H1 (cell line): ENCODE results near the gene MDH1. TPM values are rescaled to one million over a fixed set of nuclear protein-coding genes. Genes with fewer than 3 reads are reported as not detected.
"Not testable (repeated sequence)": the region's sequence is repeated elsewhere in the genome, so short reads cannot be mapped to it uniquely, and the experiment has no call there.

Source experiments
- CTCF ChIA-PET: fragments of 300-600 bp; sonication (Branson Sonifier 250); formaldehyde crosslinking; loops from one replicate; lab custom pipeline; 2021; ENCODE audit not compliant: partially characterized antibody; lab: Charles Lee
- POLR2A ChIA-PET: fragments of 300-600 bp; sonication (Branson Sonifier 250); formaldehyde crosslinking; loops from one replicate; lab custom pipeline; 2021; ENCODE audit warnings: inconsistent platforms; ENCODE audit not compliant: partially characterized antibody; lab: Charles Lee
- DNase-seq, 2 experiments: peaks; one replicate each; pipeline versions ENCODE4 v3.0.0 to v3.0.0-alpha.2; 2010 to 2022; ENCODE audit warnings: low spot score in 2 of 2, low read depth in 1 of 2, mixed read lengths in 1 of 2
- FAIRE-seq: peaks from 2 replicates; lab custom pipeline; 2011; peaks lifted over from hg19 to GRCh38; lab: Jason Lieb, UNC
- H2AFZ ChIP-seq: 2 replicates; pipeline ENCODE4 v1.8.1; 2012; ENCODE audit warnings: low read length, inconsistent platforms
- H2AK5ac ChIP-seq: 2 replicates; pipeline ENCODE4 v1.6.1; 2013; ENCODE audit warnings: low read depth, low read length
- H2BK120ac ChIP-seq: replicated peaks from 2 replicates; pipeline ENCODE3; 2013; ENCODE audit warnings: low read depth, low read length, inconsistent platforms
- H2BK12ac ChIP-seq: 2 replicates; pipeline ENCODE4 v1.6.1; 2013; ENCODE audit warnings: low read depth, low read length
- H2BK15ac ChIP-seq: 2 replicates; pipeline ENCODE4 v1.6.1; 2013; ENCODE audit warnings: low read length
- H2BK20ac ChIP-seq: 2 replicates; pipeline ENCODE4 v1.6.1; 2013; ENCODE audit warnings: low read length
- H2BK5ac ChIP-seq: 2 replicates; pipeline ENCODE4 v1.6.1; 2013; ENCODE audit warnings: low read depth, low read length
- H3K14ac ChIP-seq: 2 replicates; pipeline ENCODE4 v1.6.1; 2013; ENCODE audit warnings: inconsistent platforms; ENCODE audit not compliant: insufficient read length
- H3K18ac ChIP-seq: 2 replicates; pipeline ENCODE4 v1.6.1; 2013; ENCODE audit warnings: low read length; ENCODE audit errors: extremely low read depth
- H3K23ac ChIP-seq: 2 replicates; pipeline ENCODE4 v1.6.1; 2013; ENCODE audit warnings: inconsistent platforms; ENCODE audit not compliant: insufficient read length
- H3K23me2 ChIP-seq: 2 replicates; pipeline ENCODE4 v1.6.1; 2013; ENCODE audit warnings: low read depth, low read length
- H3K27ac ChIP-seq: 2 replicates; pipeline ENCODE4 v1.6.1; 2011; ENCODE audit warnings: low read depth, low read length, inconsistent platforms
- H3K27me3 ChIP-seq, 4 experiments: replicated peaks in 1 of 4; 1 replicate in 1 of 4; 2 replicates in 3 of 4; pipeline versions ENCODE4 v1.6.1 to v1.8.1; 2011 to 2013; ENCODE audit warnings: low read length in 3 of 4, mild to moderate bottlenecking in 3 of 4, inconsistent platforms in 2 of 4, mixed read lengths in 2 of 4, moderate library complexity in 1 of 4; ENCODE audit not compliant: control insufficient read depth in 3 of 4, insufficient read depth in 3 of 4; ENCODE audit errors: extremely low read depth in 1 of 4
- H3K36me3 ChIP-seq, 4 experiments: 2 replicates each; pipeline versions ENCODE4 v1.6.1 to v1.8.1; 2011 to 2013; ENCODE audit warnings: mild to moderate bottlenecking in 4 of 4, low read length in 3 of 4, moderate library complexity in 2 of 4, control low read depth in 1 of 4, inconsistent platforms in 1 of 4; ENCODE audit not compliant: insufficient read depth in 4 of 4, control insufficient read depth in 2 of 4
- H3K4ac ChIP-seq: replicated peaks from 2 replicates; pipeline ENCODE3; 2013; ENCODE audit warnings: low read length, low read depth, mixed read lengths, inconsistent platforms; ENCODE audit not compliant: insufficient read length
- H3K4me1 ChIP-seq, 4 experiments: replicated peaks in 1 of 4; 1 replicate in 1 of 4; 2 replicates in 3 of 4; pipeline versions ENCODE4 v1.6.1 to v1.8.1; 2011 to 2013; ENCODE audit warnings: low read length in 3 of 4, inconsistent platforms in 2 of 4, mixed read lengths in 1 of 4; ENCODE audit not compliant: insufficient read depth in 4 of 4, control insufficient read depth in 3 of 4
- H3K4me2 ChIP-seq, 2 experiments: 2 replicates each; pipeline versions ENCODE4 v1.6.1 to v1.8.1; 2011 to 2013; ENCODE audit warnings: low read depth in 2 of 2, low read length in 2 of 2, control low read depth in 1 of 2, inconsistent platforms in 1 of 2, mild to moderate bottlenecking in 1 of 2; ENCODE audit not compliant: insufficient read depth in 1 of 2
- H3K4me3 ChIP-seq, 4 experiments: fragments of 200-600, 300-600 bp in 1 of 4; sonication (generic), shearing (Covaris generic), sonication (Bioruptor Twin) in 1 of 4; 2 replicates each; pipeline versions ENCODE4 v1.5.1 to v1.8.1; 2011 to 2016; ENCODE audit warnings: low read length in 4 of 4, low read depth in 3 of 4, control low read depth in 2 of 4, inconsistent platforms in 2 of 4, mild to moderate bottlenecking in 2 of 4, mixed read lengths in 1 of 4, moderate library complexity in 1 of 4; ENCODE audit not compliant: insufficient read depth in 2 of 4; ENCODE audit errors: extremely low read depth in 1 of 4
- H3K56ac ChIP-seq: replicated peaks from 2 replicates; pipeline ENCODE3; 2013; ENCODE audit warnings: low read depth, mild to moderate bottlenecking, mixed read lengths, low read length, inconsistent platforms; ENCODE audit not compliant: insufficient read length
- H3K79me1 ChIP-seq: 2 replicates; pipeline ENCODE4 v1.6.1; 2013; ENCODE audit warnings: low read depth, low read length, control low read depth
- H3K79me2 ChIP-seq, 2 experiments: 2 replicates each; pipeline versions ENCODE4 v1.6.1 to v1.8.1; 2012 to 2013; ENCODE audit warnings: low read length in 2 of 2, mild to moderate bottlenecking in 2 of 2, inconsistent platforms in 1 of 2; ENCODE audit not compliant: insufficient read depth in 2 of 2, control insufficient read depth in 1 of 2
- H3K9ac ChIP-seq, 4 experiments: replicated peaks in 1 of 4; 1 replicate in 1 of 4; 2 replicates in 3 of 4; pipeline versions ENCODE4 v1.6.1 to v1.8.1; 2011 to 2013; ENCODE audit warnings: low read depth in 3 of 4, low read length in 3 of 4, control low read depth in 2 of 4, mild to moderate bottlenecking in 2 of 4, moderate library complexity in 2 of 4, inconsistent platforms in 1 of 4; ENCODE audit errors: extremely low read depth in 1 of 4
- H3K9me3 ChIP-seq, 2 experiments: 2 replicates each; pipeline versions ENCODE4 v1.6.1 to v1.8.1; 2012 to 2013; ENCODE audit warnings: mild to moderate bottlenecking in 2 of 2, moderate library complexity in 2 of 2, control low read depth in 1 of 2, inconsistent platforms in 1 of 2, low read depth in 1 of 2, low read length in 1 of 2, mixed read lengths in 1 of 2; ENCODE audit not compliant: insufficient read depth in 2 of 2
- H4K20me1 ChIP-seq, 2 experiments: replicated peaks in 1 of 2; 2 replicates each; pipeline versions ENCODE3 to v1.8.1; 2011 to 2013; ENCODE audit warnings: inconsistent platforms in 2 of 2, low read length in 2 of 2, mild to moderate bottlenecking in 1 of 2; ENCODE audit not compliant: insufficient read depth in 2 of 2, control insufficient read depth in 1 of 2
- H4K5ac ChIP-seq: 2 replicates; pipeline ENCODE4 v1.6.1; 2013; ENCODE audit warnings: low read length, low read depth, mixed read lengths, inconsistent platforms; ENCODE audit not compliant: insufficient read length
- H4K8ac ChIP-seq: 2 replicates; pipeline ENCODE4 v1.8.0; 2013; ENCODE audit warnings: mild to moderate bottlenecking, moderate library complexity, low read length, inconsistent platforms; ENCODE audit not compliant: insufficient read depth; ENCODE audit errors: extremely low read depth
- H4K91ac ChIP-seq: replicated peaks from 2 replicates; pipeline ENCODE3; 2013; ENCODE audit warnings: low read length, mixed read lengths, inconsistent platforms; ENCODE audit not compliant: insufficient read length
- WGBS, 2 experiments: shearing (Covaris generic) in 1 of 2; methylation state at CpG; one replicate each; pipeline versions ENCODE4 v1.1.6 to v1.1.7; 2013 to 2015; ENCODE audit warnings: low lambda C conversion rate in 2 of 2, mixed read lengths in 2 of 2, inconsistent platforms in 1 of 2, low coverage in 1 of 2, missing lambda C conversion rate in 1 of 2; ENCODE audit not compliant: insufficient replicate concordance in 2 of 2, insufficient coverage in 1 of 2, insufficient read length in 1 of 2; ENCODE audit errors: extremely low coverage in 1 of 2, missing lambda C conversion rate in 1 of 2; 5-methylcytosine and 5-hydroxymethylcytosine counted together
- polyA plus RNA-seq, 7 experiments: library from polyadenylated mRNA; depleted of rRNA in 3 of 7; stranded (reverse) in 5 of 7; unstranded in 2 of 7; fragments of >200 nt in 5 of 7; fragments of 200-250 nt in 2 of 7; gene quantifications; 1 replicate in 5 of 7; 2 replicates in 1 of 7; 4 replicates in 1 of 7; pipeline versions ENCODE4 v1.2.1 to v1.2.3, GENCODE V29; 2011 to 2013; ENCODE audit warnings: missing spikeins in 2 of 7, mixed read lengths in 2 of 7
- total RNA-seq: library from RNA; stranded (reverse); fragmentation: NEBNext Ultra II Directional; extraction: Animal tissue kit (Norgen Biotek cat#: 25700); gene quantifications from 2 replicates; pipeline ENCODE4 v1.2.1, GENCODE V29; 2021

MDH1 gene
- total and polyA plus RNA-seq, 2 of the 8 experiments (the other 6 are each of a cell fraction or from before 2014, with no cell fraction given), result 353 to 376 TPM

DNA sequence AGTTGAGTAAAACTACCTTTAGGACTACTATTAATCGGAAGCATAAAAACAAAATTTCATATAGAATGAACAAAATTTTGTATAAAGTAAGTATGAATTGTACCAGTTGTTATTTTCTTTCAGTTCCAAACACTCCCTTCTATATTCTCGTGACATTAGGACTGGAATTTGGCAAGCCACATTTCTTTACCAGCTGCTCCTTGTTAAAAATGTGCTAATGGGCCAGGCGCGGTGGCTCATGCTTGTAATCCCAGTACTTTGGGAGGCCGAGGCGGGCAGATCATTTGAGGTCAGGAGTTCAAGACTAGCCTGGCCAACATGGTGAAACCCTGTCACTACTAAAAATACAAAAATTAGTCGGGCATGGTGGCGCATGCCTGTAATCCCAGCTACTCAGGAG lies 20.1 kb downstream of the MDH1 start:
- not testable (repeated sequence) for H3K79me1 ChIP-seq, H3K4me1 ChIP-seq, H4K8ac ChIP-seq, H2BK15ac ChIP-seq, H2AFZ ChIP-seq, H4K5ac ChIP-seq, H3K23me2 ChIP-seq, H2BK120ac ChIP-seq, H3K4me2 ChIP-seq, H3K23ac ChIP-seq, H2BK5ac ChIP-seq, H3K18ac ChIP-seq, H3K56ac ChIP-seq, H3K27me3 ChIP-seq, H3K27ac ChIP-seq, DNase-seq, H3K9ac ChIP-seq, FAIRE-seq, H4K91ac ChIP-seq, H4K20me1 ChIP-seq, H3K4me3 ChIP-seq, H2BK20ac ChIP-seq, H2AK5ac ChIP-seq, H3K4ac ChIP-seq, H3K14ac ChIP-seq, H3K9me3 ChIP-seq, H2BK12ac ChIP-seq
- WGBS, 2 experiments, result 83% methylated on average over 8 of the region's 8 CpGs; no CpG with 5 or more reads in 1 of the 2 experiments
- POLR2A ChIA-PET, result interaction anchor here (1.4 kb wide), 1 partner anchor 12 kb away, joined by 7 read pairs; no protein-coding TSS in a partner anchor
- Histone ChIP-seq H3K79me2 (peaks cover 0 to 45% of the 10 kb centered on the region in 2 experiments; a peak in 3 of 4 replicates), H3K36me3 (peaks cover 11 to 60% (median 28%) of the 10 kb centered on the region in 4 experiments)
- CTCF ChIA-PET, result interaction anchor here (1.3 to 1.4 kb wide), 2 partner anchors 51 to 82 kb away, joined by 3 read pairs; no protein-coding TSS in a partner anchor
